ENCODE data around the gene FKBP8. TPM values are rescaled to one million over a fixed set of nuclear protein-coding genes. Genes with fewer than 3 reads are reported as not detected.
"Not testable (repeated sequence)": the region's sequence is repeated elsewhere in the genome, so short reads cannot be mapped to it uniquely, and the experiment has no call there.

Gene FKBP8
- 291 and 381 TPM in 2 replicates for total RNA-seq (2014; rRNA removed; shearing (Covaris generic); ENCODE audit: low replicate concordance)

DNA sequence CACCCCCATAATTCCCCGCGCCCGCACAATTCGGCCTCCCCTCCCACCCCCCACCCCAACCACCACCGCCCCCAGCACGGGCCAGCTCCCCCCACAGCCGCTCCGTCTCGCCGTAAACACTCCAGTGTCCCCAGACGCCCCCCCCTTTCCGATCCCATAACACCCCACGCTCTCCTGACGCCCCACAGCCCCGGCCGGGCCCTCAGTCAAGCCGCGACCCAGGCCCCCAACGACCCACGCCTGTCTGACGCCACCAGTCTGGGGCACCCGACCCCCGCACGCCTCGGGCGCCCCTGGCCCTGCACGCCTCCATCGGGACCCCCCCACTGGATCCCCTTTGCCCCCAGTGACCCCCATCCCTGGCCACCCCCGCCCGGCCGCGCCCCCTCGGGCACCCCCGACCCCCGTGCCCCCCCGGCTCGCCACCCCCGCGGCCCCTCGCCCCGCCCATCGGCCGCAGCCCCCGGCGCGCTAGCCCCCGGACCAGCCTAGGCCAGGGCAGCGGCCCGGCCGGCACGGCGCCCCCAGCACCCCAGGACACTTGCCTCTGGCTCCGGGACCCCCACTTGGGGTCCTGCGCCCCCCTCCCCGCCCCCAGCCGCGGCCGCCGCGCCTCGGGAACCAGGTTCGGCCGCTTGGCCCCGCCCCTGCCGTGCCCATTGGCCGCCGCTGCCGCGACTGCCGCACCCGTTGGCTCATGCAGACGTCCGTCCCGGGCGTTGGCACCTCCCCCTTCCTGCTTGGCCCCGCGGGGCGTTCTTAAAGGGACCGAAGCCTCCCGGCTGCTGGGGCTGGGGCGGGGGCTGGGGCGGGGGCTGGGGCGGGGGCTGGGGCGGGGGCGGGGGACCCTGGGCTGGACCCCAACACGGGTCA is at the start of gene FKBP8:
Gene FKBP8, minus strand, starts transcription at position 633 of the 873 bp plus-strand sequence. CDS start 1,603 bp downstream, outside the sequence.
- H3K4me3 ChIP-seq, result peak within 1 kb of the TSS; percentile 62
- no peaks in the 10 kb centered on the region for H3K9me3 ChIP-seq
- no peaks in the 10 kb centered on the region for H3K27me3 ChIP-seq
- DNase-seq, result peak; percentile 93
- peaks cover 26% of the 10 kb centered on the region for H3K36me3 ChIP-seq

DNA sequence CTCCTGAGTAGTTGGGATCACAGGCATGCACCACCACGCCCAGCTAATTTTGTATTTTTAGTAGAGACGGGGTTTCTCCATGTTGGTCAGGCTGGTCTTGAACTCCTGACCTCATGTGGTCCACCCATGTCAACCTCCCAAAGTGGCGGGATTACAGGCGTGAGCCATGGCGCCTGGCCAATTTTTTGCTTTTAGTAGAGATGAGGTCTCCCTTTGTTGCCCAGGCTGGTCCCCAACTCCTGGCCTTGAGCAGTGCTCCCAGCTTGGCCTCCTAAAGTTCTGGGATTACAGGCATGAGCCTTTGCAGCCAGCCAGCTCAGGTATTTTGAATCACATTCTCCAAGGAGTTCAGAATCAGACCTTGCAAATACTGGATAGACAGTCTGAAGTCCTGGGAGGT is 49.4 kb upstream of the FKBP8 start:
- not testable (repeated sequence) for H3K9me3 ChIP-seq

DNA sequence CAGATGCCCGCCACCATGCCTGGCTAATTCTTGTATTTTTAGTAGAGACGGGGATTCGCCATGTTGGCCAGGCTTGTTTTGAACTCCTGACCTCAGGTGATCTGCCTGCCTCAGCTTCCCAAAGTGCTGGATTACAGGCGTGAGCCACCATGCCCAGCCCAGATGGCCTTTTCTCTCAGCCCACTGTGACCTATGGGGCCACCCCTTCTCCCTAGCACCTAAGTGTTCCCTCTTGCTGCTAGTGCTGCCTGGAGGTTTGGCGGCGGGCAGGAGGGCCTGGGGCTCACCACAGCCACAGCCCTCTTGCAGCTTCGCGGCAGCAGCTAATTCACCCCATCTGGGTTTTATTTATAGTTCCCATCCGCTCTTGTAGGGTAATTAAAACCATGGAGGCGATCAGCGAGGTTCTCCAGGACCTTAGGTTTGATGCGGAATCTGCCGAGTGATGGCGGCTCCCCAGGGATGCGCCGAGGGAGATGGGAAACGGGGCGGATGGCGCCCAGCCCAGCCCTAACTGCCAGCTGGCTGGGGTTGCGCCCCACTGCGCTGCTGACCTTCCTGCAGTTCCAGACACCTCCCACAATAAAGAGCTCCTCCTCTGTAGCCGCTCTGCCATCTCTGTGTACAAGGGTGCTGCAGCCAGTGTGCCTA is 48.5 kb upstream of the FKBP8 start:
- Histone ChIP-seq H3K4me3 (no peak overlapping the region), H3K27me3 (no peaks in the 10 kb centered on the region), H3K9me3 (no peaks in the 10 kb centered on the region), H3K36me3 (peaks cover 17% of the 10 kb centered on the region)
- DNase-seq, result no peak

More for the DNA sequence above, 49.4 kb upstream of the FKBP8 start:
- H3K36me3 ChIP-seq, result peaks cover 17% of the 10 kb centered on the region
- DNase-seq, H3K27me3 ChIP-seq, H3K4me3 ChIP-seq: not testable (repeated sequence)

- Histone ChIP-seq H3K27me3 (no peaks in the 10 kb centered on the region), H3K9me3 (no peaks in the 10 kb centered on the region), H3K36me3 (peaks cover 17% of the 10 kb centered on the region), H3K4me3 (no peak overlapping the region)
- DNase-seq, result no peak
Measured at GRCh38 chr19:18590273-18591272, 47.2 kb upstream of the FKBP8 start.

DNA sequence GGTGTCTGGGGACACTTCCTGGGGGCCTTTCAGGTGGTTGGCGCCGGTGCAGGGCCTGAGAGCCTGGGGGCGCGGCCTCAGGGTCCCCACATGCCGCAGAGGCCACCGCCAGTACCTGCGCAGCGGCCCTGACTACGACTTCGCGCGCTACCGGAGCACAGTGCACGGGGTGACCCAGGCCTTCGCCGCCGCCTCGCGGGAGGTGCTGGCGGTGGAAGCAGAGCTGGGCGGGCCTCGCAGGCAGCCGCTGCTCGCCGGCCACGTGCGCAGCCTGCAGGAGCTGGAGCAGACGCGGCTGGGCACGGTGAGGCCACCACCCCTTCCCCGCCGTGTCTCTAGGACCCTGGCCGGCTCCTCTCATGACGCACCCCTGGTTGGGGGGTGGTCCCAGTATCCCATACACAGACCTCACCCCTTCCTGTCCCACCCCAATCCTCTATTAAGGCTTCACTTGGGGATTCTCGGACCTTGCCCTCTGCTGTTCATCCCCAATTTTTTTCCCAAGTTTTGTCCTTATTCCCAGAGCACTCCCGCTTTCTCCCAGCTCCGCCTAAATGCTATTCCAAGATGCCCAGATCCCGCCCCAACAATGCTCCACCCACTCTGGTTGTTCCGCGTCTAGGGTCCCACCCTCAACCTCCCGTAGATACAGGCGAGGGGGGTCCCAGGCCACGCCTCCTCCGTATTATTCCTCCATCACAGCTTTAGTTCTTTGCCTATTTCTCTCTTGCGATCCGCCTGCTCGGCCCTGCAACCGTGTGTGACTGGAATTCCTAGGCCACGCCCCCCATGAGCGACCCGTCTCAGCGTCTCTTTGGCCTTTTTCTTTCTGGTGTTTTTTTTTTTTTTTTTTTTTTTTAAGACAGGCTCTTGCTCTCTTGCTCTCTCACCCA is 46.3 kb upstream of the FKBP8 start:
- Histone ChIP-seq H3K27me3 (no peaks in the 10 kb centered on the region), H3K9me3 (no peaks in the 10 kb centered on the region), H3K36me3 (peaks cover 17% of the 10 kb centered on the region), H3K4me3 (peak overlapping the region; percentile 85)
- DNase-seq, result peak; percentile 83

DNA sequence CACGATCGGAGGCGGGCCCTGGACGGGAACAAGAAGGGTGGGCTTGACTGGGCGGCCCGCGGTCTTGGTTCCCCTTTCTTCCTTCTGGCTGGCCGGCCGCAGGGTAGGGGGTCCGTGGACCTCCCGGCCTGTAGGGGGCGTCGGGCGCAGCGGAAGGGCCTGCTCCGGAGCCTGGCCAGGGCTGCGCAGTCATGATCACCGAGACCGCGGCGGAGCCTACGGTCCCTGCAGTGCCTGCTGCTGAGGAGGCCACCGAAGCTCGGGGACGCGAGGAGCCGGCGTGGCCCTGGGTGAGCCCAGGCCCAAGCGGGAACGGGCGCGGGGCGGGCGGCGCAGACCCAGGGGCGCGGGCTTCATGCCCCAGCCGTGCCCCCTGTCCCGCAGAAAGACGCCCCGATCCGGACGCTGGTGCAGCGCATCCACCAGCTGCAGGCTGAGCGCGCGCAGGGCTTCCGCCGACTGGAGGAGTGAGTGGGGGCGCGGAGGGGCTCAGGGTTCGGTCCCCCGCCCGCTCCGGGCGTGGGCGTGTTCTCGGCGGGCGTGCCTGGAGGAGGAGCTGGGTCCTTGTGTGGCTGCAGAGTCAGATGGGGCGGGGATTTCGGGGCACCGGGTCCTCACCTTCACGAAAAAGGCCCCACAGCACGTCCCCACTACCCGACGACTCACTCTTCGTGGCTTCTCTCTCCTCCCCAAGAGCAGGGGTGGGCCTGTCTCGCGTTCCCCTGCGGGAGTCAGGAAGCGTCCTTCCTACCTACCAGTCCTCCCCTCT is 45.4 kb upstream of the FKBP8 start, which contains the start of gene REX1BD:
Gene REX1BD, plus strand, starts transcription at position 188 of the 769 bp plus-strand sequence. Its CDS starts 4 bp downstream, at position 192.
- Histone ChIP-seq H3K27me3 (no peaks in the 10 kb centered on the region), H3K9me3 (no peaks in the 10 kb centered on the region), H3K36me3 (peaks cover 17% of the 10 kb centered on the region), H3K4me3 (peak within 1 kb of the TSS; percentile 85)
- DNase-seq, result peak; percentile 93

DNA sequence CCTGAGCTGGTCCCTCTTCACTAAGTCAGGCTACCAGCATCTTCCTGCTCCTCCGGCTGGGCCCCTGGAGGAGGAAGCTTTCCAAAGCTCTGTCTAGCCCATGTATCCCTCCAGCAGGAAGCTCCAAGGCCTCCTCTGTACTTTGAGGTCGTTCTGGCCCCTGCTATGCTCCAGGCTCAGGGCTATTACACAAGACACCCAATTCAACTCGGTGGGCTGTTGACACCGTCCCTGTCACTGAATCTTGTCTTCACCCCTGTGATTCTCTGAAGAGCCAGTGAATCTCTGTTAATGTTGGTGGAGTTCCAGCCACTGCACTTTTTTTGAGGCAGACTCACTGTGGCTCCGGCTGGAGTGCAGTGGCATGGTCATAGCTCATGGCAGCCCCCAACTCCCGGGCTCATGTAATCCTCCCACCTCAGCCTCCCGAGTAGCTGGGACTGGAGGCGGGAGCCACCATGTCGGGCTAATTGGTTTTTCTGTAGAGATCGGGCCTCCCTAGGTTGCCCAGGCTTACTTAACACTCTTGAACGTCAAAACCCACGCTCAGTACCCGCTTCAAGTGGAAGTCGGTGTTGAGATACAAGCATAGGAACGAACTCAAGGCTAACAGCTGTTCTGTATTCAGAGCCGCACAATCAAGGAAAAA is 44.7 kb upstream of the FKBP8 start:
- Histone ChIP-seq H3K4me3 (peak overlapping the region; percentile 85), H3K27me3 (no peaks in the 10 kb centered on the region)
- peak; percentile 40 for DNase-seq

GRCh38 chr19:18587561-18587960 is 44.2 kb upstream of the FKBP8 start:
- DNase-seq, result no peak
- Histone ChIP-seq H3K36me3 (peaks cover 17% of the 10 kb centered on the region), H3K4me3 (peak overlapping the region; percentile 85), H3K9me3 (no peaks in the 10 kb centered on the region), H3K27me3 (no peaks in the 10 kb centered on the region)

More for the DNA sequence above, 44.7 kb upstream of the FKBP8 start:
- Histone ChIP-seq H3K36me3 (peaks cover 17% of the 10 kb centered on the region), H3K9me3 (no peaks in the 10 kb centered on the region)

GRCh38 chr19:18586306-18586705 is 42.9 kb upstream of the FKBP8 start:
- Histone ChIP-seq H3K4me3 (no peak overlapping the region), H3K9me3 (no peaks in the 10 kb centered on the region), H3K27me3 (no peaks in the 10 kb centered on the region), H3K36me3 (peaks cover 11% of the 10 kb centered on the region)
- no peak for DNase-seq

GRCh38 chr19:18580311-18580710 is 36.9 kb upstream of the FKBP8 start:
- Histone ChIP-seq H3K4me3 (no peak overlapping the region), H3K36me3 (peaks cover 27% of the 10 kb centered on the region), H3K27me3 (no peaks in the 10 kb centered on the region), H3K9me3 (no peaks in the 10 kb centered on the region)
- no peak for DNase-seq

DNA sequence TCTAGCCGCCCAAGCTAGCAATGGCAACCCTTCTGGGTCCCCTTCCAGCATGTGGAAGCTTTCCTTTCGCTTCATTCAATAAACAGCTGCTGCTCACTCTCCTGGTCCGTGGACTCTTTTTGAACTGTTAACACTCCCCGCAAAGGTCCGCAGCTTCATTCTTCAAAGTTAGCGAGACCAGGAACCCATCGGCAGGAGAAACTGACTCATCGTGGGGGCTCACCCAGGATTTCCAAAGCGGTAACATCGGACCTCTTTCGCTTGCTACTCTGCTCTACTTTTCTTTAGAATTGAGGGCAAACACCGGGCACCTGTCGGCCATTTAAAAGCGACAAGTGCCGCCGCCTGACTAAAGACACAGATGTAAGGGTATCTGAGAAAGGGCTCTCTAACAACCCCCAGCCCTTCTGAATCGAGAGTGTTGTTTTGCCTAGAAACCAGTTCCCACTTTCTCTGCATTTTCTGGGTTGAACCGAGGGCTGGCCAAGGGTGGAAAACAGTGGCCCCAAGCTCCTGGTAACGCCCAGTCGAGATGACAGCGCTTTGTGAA is 34.1 kb upstream of the FKBP8 start:
- no peak overlapping the region for H3K4me3 ChIP-seq
- no peak for DNase-seq
- peaks cover 56% of the 10 kb centered on the region for H3K36me3 ChIP-seq
- H3K9me3 ChIP-seq, result no peaks in the 10 kb centered on the region
- H3K27me3 ChIP-seq, result no peaks in the 10 kb centered on the region

GRCh38 chr19:18576383-18576782 is 33.0 kb upstream of the FKBP8 start:
- peaks cover 63% of the 10 kb centered on the region for H3K36me3 ChIP-seq
- DNase-seq, result no peak
- H3K27me3 ChIP-seq, result no peaks in the 10 kb centered on the region
- H3K4me3 ChIP-seq, result no peak overlapping the region
- no peaks in the 10 kb centered on the region for H3K9me3 ChIP-seq

DNA sequence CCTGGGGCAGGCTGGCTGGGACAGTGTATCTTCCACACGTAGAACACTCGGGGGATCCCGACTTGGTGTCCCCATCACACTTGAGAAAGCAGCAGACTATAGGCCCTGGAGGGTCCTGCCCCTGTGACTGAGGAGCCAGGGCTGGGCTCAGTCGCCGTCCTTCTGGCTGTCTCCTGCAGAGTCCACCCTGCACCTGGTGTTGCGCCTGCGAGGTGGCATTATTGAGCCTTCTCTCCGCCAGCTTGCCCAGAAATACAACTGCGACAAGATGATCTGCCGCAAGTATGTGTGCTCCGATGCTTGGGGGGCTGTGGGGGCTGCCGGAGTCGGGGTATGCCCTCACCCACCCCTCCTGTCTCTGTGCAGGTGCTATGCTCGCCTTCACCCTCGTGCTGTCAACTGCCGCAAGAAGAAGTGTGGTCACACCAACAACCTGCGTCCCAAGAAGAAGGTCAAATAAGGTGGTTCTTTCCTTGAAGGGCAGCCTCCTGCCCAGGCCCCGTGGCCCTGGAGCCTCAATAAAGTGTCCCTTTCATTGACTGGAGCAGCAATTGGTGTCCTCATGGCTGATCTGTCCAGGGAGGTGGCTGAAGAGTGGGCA is 31.4 kb upstream of the FKBP8 start:
- DNase-seq, result no peak
- Histone ChIP-seq H3K27me3 (no peaks in the 10 kb centered on the region), H3K36me3 (peaks cover 63% of the 10 kb centered on the region), H3K4me3 (no peak overlapping the region), H3K9me3 (no peaks in the 10 kb centered on the region)

Data from MG63 (cell line).